Calu3 (cell line): ENCODE results near the gene EFNA4. TPM values are rescaled to one million over a fixed set of nuclear protein-coding genes. Genes with fewer than 3 reads are reported as not detected.
A peak's percentile ranks its signal among the peaks of the same experiment; 100 is the strongest.

Source experiments
- BruUV-seq: library from RNA; stranded (reverse); fragments of 400-500 nt; replicated peaks from 2 replicates; lab custom pipeline; 2021; lab: Mats Ljungman, UMichigan
- CTCF ChIA-PET: fragments of 300-600 bp; sonication (Branson Sonifier 250); formaldehyde crosslinking; loops from one replicate; lab custom pipeline; 2022; ENCODE audit warnings: antibody characterized with exemption; lab: Charles Lee
- DNase-seq: peaks from one replicate; pipeline ENCODE4 v3.0.0; 2022
- H3K27ac Mint-ChIP-seq: one replicate; pipeline ENCODE4 v1.8.0; 2022; ENCODE audit warnings: mixed read lengths; ENCODE audit not compliant: unreplicated experiment
- H3K27me3 Mint-ChIP-seq: one replicate; pipeline ENCODE4 v1.8.0; 2022; ENCODE audit warnings: mixed read lengths; ENCODE audit not compliant: unreplicated experiment
- H3K36me3 Mint-ChIP-seq: one replicate; pipeline ENCODE4 v1.8.0; 2022; ENCODE audit warnings: mild to moderate bottlenecking, moderate library complexity, mixed read lengths; ENCODE audit not compliant: insufficient read depth, unreplicated experiment
- H3K4me1 Mint-ChIP-seq: one replicate; pipeline ENCODE4 v1.8.0; 2022; ENCODE audit warnings: mild to moderate bottlenecking, low read depth, mixed read lengths; ENCODE audit not compliant: unreplicated experiment
- H3K4me3 Mint-ChIP-seq: one replicate; pipeline ENCODE4 v1.8.0; 2022; ENCODE audit warnings: mild to moderate bottlenecking, low read depth, moderate library complexity, mixed read lengths; ENCODE audit not compliant: unreplicated experiment
- H3K9me3 Mint-ChIP-seq: one replicate; pipeline ENCODE4 v1.8.0; 2022; ENCODE audit warnings: low read depth, mixed read lengths; ENCODE audit not compliant: unreplicated experiment
- intact Hi-C: fragments of 100-400 bp; cut with micrococcal nuclease; formaldehyde crosslinking; loops from one replicate; pipeline ENCODE4 v1.10.0; 2022; ENCODE audit not compliant: unreplicated experiment
- total RNA-seq: library from RNA; stranded (reverse); gene quantifications from 2 replicates; pipeline ENCODE4 v1.2.3, GENCODE V29; 2022
- TF ChIP-seq, protein P1 (sequence below): fragments of 200-600 bp; IDR thresholded peaks from one replicate; pipeline ENCODE4 v1.8.0; 2022; ENCODE audit warnings: antibody characterized with exemption; ENCODE audit not compliant: unreplicated experiment

EFNA4 gene
- total RNA-seq, 1 experiment from 2014 or later = 13.9 TPM

DNA sequence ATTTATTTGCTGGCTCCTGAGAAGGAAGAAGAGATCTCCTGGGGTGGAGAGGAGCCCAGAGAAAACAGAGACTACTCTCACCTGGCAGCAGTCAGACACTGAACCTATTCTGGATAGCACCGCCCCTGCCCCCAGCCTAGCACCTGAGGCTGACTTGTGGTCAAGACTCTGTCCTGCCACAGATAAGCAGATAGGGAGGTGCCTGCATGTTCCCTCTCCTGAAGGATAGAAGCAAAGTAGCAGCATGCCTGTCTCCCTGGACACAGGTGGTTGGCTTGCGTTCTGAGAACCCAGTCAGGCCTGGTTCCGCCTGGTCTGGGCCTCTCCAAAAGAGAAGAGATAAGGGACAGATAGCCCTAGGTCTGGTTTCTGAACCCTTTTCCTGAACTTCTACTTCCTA is 13.8 kb downstream of the EFNA4 start:
- peaks cover 90% of the 10 kb centered on the region for H3K27me3 Mint-ChIP-seq
- no peak overlapping the region for H3K4me3 Mint-ChIP-seq
- no peaks in the 10 kb centered on the region for H3K9me3 Mint-ChIP-seq
- CTCF ChIA-PET = interaction anchor here (3.3 kb wide), 1 partner anchor 8 kb away, joined by 15 read pairs; no protein-coding TSS in a partner anchor
- peaks cover 33% of the 10 kb centered on the region for H3K4me1 Mint-ChIP-seq
- BruUV-seq = no TSS peak
- H3K27ac Mint-ChIP-seq = no peak overlapping the region
- intact Hi-C loops = no loop called here
- H3K36me3 Mint-ChIP-seq = peaks cover 18% of the 10 kb centered on the region
- no peak for DNase-seq
- TF ChIP-seq, protein P1, sequence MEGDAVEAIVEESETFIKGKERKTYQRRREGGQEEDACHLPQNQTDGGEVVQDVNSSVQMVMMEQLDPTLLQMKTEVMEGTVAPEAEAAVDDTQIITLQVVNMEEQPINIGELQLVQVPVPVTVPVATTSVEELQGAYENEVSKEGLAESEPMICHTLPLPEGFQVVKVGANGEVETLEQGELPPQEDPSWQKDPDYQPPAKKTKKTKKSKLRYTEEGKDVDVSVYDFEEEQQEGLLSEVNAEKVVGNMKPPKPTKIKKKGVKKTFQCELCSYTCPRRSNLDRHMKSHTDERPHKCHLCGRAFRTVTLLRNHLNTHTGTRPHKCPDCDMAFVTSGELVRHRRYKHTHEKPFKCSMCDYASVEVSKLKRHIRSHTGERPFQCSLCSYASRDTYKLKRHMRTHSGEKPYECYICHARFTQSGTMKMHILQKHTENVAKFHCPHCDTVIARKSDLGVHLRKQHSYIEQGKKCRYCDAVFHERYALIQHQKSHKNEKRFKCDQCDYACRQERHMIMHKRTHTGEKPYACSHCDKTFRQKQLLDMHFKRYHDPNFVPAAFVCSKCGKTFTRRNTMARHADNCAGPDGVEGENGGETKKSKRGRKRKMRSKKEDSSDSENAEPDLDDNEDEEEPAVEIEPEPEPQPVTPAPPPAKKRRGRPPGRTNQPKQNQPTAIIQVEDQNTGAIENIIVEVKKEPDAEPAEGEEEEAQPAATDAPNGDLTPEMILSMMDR = no peak

DNA sequence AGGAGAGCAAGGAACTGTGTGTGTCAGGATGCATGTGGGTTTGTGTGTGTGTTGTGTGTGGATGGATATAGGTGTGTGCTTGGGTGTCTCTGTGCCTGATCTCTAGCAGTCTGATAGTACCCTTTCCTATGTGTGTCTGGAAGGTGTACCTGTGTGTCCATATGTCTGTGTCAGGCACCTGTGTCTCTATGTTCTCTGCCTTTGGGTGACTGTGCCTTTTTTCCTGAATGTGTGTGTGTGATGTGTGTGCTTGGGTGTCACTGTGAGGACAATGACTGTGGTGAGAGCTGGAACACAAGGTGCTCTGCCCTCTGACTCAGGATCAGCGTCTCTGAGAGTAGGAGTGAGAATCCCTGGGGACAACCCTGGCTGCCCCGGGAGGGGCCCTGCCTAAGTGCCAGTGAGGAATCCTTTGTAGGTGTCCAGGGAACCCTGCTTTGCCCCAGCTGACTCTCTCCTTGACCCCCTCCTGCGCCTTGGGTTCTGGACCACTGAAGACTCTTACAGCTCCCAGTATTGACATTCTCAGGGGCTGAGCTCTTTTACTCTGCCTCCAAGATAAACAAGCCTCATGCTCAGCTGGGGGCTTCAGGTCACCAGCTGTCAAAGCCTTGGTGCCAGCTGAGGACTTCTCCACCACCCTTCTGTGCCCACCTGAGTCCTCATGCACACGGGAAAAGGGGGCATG is 14.4 kb downstream of the EFNA4 start:
- CTCF ChIA-PET = no interaction called here
- no peak overlapping the region for H3K27ac Mint-ChIP-seq
- H3K4me1 Mint-ChIP-seq = peaks cover 39% of the 10 kb centered on the region
- intact Hi-C loops = no loop called here
- TF ChIP-seq, protein P1 = no peak
- no peaks in the 10 kb centered on the region for H3K9me3 Mint-ChIP-seq
- no TSS peak for BruUV-seq
- DNase-seq = no peak
- H3K27me3 Mint-ChIP-seq = peaks cover 90% of the 10 kb centered on the region
- peaks cover 23% of the 10 kb centered on the region for H3K36me3 Mint-ChIP-seq
- H3K4me3 Mint-ChIP-seq = peak overlapping the region; percentile 58

DNA sequence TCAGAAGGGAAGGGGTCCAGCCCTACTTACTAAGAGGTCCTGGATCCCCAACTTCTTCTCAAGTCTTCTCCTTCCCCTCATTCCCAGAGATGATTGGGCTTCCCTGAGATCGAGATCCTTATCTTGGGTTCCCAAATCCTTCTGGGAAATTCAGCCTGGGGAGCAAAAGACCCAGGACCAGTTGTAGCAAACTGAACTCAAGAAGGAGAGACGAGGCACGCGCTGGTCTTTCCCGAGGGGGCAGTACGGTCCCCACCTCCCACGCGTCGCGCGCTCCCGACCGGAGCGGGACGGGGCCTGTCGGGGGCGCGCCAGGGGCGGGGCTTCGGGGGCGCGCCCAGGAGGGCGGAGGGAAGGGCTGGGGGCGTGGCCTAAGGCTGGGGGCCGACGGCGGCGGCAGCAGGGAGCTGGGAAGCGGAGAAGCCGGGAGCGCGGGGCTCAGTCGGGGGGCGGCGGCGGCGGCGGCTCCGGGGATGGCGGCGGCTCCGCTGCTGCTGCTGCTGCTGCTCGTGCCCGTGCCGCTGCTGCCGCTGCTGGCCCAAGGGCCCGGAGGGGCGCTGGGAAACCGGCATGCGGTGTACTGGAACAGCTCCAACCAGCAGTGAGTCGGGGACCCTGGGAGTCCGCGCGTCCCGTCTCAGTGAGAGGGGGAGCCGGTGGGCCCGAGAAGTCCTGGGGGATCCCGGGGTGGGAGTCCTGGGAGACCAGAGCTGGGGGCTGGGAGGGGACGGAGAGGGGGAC is 15.1 kb downstream of the EFNA4 start, which contains the start of gene EFNA3:
Gene EFNA3, plus strand, starts transcription at position 369 of the 741 bp plus-strand sequence. Its CDS starts 105 bp downstream, at position 474.
- peak; percentile 88 for DNase-seq
- TF ChIP-seq, protein P1 = no peak
- intact Hi-C loops = no loop called here
- H3K4me3 Mint-ChIP-seq = peak within 1 kb of the TSS; percentile 58
- H3K27ac Mint-ChIP-seq = peak within 1 kb of the TSS; percentile 16
- H3K9me3 Mint-ChIP-seq = no peaks in the 10 kb centered on the region
- CTCF ChIA-PET = interaction anchor here (0.6 to 1.1 kb wide), 3 partner anchors 17 to 94 kb away, joined by 3 to 6 read pairs (median 4); partner anchors contain the start of genes DPM3 and KRTCAP2
- peaks cover 46% of the 10 kb centered on the region for H3K4me1 Mint-ChIP-seq
- BruUV-seq = no TSS peak
- H3K27me3 Mint-ChIP-seq = peaks cover 90% of the 10 kb centered on the region
- H3K36me3 Mint-ChIP-seq = peaks cover 25% of the 10 kb centered on the region

DNA sequence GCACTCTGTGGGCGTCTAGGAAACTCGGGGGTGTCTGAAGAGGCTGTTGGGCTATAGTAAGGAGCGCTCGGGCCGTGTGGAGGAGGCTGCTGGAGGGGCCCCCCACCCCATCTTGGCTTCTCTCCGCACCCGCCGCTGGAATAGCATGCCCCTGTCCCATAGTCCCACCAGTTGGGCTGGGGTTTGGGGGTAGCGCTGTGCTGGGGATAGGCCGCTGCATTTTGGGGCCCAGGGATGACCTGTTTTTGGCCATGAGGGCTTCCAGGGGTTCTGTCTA is 15.6 kb downstream of the EFNA4 start:
- H3K36me3 Mint-ChIP-seq = peaks cover 30% of the 10 kb centered on the region
- no peak for DNase-seq
- TF ChIP-seq, protein P1 = no peak
- H3K27me3 Mint-ChIP-seq = peaks cover 85% of the 10 kb centered on the region
- intact Hi-C loops = no loop called here
- BruUV-seq = no TSS peak
- H3K4me1 Mint-ChIP-seq = peaks cover 51% of the 10 kb centered on the region
- H3K9me3 Mint-ChIP-seq = no peaks in the 10 kb centered on the region
- peak overlapping the region; percentile 16 for H3K27ac Mint-ChIP-seq
- peak overlapping the region; percentile 58 for H3K4me3 Mint-ChIP-seq
- CTCF ChIA-PET = interaction anchor here (0.6 to 1.1 kb wide), 3 partner anchors 18 to 94 kb away, joined by 3 to 6 read pairs (median 4); partner anchors contain the start of genes DPM3 and KRTCAP2
